GM19035 (cell line): ENCODE results near the gene EEPD1.
"Not testable (repeated sequence)": the region's sequence is repeated elsewhere in the genome, so short reads cannot be mapped to it uniquely, and the experiment has no call there.

ENCODE experiments used
- ATAC-seq: cut with Tn5 transposase; IDR thresholded peaks from one replicate; pipeline ENCODE4 v1.9.1; 2021; ENCODE audit not compliant: unreplicated experiment

The EEPD1 gene

DNA sequence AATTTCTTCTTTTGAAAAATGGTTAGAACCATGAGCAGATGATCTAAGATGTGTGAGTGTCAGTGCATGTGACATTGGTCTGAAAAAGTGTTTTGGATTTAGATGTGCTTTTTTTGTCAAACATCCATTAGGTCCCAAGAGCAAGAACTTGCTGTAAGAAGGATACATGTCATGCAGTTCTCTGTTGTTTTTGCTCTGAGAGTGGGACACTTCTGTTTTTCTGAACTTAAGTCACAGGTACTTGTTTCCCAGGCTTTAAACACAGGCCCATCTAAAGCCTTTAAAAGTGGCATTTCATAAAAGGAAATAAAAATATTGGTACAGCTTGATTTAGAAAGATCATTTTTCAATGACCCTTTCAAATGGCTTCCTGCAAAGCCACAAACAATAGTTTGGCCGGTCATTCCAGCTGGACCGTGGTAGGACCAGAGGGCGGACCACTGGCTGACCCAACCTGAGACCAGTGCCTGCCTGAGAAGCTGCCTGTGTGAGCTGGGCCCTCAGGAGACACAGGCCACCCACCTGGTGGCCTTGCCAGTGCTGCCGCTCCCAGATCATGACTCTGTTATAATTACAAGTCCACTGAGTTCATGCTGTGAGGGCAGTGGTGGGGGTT is 92.7 kb downstream of the EEPD1 start:
- no peak for ATAC-seq

DNA sequence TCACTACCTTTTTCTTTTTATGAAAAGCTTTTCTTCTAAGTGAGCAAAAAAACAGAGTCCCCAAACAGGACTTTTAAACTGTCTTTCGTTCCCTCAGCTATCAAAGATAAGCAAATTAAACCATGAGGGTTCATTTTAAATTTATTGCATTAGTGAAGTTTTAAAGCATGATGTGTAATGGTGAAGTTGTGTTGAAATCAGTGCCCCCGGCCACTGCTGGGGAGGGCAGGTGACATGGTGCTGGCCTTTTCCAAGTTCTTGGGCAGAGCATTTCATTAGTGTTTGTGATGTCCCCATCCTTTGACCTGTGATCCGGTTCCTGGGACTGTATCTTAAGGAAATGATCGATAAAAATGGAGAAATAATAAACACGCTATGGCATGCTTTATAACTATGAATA is 96.0 kb downstream of the EEPD1 start:
- no peak for ATAC-seq

DNA sequence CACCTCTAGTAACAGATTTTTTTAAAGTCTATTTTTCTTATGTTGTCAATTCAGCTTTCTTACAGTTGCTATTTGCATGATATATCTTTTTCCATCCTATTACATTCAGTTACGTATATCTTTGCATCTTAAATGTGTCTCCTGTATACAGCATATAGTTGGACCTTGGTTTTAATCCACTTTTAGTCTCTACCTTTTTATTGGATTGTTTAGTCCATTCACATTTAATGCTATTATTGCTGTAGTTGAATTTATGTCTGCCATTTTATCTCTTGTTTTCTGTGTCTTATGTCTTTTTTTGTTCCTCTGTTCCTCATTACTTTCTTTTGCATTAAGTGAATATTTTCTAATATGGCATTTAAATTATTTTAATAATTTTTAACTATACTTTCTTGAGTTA is 100.6 kb downstream of the EEPD1 start:
- no peak for ATAC-seq

- ATAC-seq: not testable (repeated sequence)
Measured at GRCh38 chr7:36258510-36259259, 105.6 kb downstream of the EEPD1 start.

- ATAC-seq: no peak
Measured at GRCh38 chr7:36260481-36260880, 107.4 kb downstream of the EEPD1 start.

DNA sequence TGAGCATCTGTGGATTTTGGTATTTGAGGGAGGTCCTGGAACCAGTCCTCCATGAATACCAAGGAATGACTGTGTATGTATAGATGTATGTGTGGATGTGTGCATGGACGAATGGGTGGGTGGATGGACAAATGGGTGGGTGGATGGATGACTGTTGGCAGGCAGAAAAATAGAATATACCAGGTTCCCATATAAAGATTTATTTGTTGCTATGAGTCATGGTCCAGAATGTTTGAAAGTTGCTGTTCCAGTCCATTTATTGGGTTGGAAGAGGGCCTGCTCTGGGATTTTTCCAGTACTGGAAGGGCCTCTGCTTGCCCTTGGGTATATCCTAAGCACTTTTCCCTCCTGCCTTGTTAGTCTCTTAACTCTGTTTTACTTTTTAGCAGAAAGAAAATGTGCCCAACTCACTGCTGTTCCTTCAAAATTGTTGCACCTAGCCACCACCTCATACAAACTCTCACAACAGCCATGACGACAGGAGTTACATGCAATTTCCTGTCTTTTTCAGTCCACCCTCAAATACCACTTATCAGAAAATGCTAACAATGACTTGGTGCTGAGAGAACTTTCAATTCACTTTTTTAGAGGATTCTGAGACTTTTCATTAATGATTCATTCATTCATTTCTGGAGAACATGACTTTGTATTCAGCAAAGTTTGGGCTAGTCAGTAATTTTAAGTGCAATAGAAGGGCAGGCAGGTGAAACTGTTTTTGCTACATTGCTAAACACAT is 108.1 kb downstream of the EEPD1 start:
- no peak for ATAC-seq

GRCh38 chr7:36262309-36263094 is 109.4 kb downstream of the EEPD1 start:
- no peak for ATAC-seq

- ATAC-seq: no peak
Measured at GRCh38 chr7:36263095-36263484, 110.0 kb downstream of the EEPD1 start.

DNA sequence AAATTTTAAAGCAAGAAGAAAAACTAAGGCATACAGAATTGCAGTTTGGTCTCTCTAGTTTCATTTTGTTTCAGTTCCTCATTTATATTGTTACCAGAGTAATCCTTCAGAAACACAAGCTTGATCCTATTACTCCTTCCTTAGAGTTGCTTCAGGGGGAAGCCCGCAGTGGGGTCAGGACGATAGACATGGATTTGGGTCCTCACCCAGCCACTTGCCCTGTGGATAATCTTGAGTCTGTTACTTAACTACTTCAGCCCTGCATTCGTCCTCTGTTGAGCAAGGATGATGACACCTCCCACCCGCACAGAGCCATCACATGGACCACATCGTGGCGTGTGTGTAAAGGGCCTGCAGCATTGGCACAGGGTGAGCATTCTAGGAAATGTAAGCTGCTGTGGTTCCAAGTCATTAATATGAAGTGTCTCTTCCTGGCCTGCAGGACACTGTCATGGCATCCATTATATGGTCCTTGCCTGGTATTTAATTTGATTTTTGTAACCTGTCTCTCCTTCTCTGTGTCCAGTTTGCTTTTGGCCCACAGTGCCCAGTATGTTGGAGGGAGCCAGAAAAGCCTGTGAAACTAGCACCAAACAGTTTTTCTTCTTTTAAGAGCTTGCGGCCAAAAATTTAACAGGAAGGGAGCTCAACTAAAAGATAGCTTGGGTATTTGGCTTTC is 111.2 kb downstream of the EEPD1 start:
- ATAC-seq: no peak

DNA sequence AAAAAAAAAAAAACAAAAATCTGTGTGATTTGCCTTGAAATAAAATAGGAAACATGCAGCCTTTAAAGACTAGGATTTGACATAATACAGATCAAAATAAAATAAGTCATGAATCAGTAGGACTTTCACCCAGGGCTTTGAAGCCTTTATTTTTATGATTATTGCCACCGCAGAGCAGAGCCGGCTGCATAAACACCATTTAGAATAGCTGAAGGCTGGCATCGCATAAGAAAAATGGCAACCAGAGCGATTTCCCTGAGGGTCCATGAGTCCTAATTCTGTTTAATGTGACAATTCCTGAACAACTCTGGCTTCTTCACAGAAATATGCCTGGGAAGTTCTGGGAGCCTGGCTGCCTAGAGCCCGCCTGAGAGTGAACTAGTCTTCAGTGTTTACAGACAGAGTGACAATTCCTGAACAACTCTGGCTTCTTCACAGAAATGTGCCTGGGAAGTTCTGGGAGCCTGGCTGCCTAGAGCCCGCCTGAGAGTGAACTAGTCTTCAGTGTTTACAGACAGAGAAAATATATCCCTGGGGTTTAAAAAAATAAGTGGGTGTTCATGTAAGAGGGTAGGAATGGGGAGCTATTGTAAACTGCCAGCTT is 112.0 kb downstream of the EEPD1 start:
- ATAC-seq: no peak

DNA sequence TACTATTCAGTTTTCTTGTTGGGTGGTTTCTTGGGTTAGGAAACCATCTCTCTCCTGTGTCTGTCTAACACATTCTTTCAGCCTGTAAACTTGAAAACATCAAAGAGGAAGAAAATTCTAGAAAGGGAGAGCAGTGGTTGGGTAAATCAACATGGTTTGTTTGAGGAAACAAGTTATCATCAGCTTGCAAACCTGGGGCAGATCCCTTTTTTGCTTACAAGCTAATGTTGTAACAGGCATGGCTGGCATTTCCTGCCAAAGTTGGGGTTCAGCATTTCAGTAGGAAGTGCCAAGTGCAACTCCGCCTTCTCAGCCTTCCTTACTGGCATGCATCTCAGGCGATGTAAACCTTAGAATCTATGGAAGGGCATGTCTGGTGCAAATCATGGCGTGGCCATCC is 112.6 kb downstream of the EEPD1 start:
- ATAC-seq: no peak

DNA sequence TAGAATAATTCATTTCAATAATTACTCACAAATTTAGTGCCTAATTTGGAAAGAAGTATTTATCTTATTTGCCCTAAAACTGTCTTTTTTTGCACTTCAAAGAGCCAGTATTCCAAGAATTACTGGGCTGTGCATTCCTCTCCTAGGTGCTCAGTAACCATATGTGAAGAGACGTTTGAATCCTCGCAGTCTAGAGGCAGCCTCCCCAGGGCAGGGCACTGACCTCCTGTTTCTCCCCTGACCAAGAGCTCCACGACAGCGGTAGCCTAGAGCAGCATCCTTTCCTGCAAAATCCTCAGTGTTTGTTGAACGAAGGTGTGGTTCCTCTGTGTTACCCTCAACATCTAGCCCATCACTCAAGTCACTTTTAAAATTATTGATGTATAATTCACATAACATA is 113.1 kb downstream of the EEPD1 start:
- no peak for ATAC-seq

DNA sequence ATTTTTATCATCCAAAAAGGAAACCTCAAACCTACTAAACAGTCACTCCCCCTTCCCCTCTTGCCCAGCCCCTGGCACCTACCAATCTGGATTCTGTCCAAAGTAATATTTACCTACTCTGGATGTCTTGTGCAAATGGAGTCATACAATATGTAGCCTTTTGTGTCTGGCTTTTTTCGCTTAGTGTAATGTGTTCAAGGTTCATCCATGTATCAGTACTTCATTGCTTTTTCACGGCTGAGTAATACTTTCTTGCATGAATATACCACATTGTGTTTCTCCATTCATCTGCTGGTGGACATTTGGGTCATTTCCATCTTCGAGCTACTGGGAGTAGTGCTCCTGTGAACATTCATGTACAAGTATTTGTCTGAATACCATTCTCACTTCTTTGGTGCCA is 113.6 kb downstream of the EEPD1 start:
- no peak for ATAC-seq

- ATAC-seq: no peak
Measured at GRCh38 chr7:36272211-36272566, 119.1 kb downstream of the EEPD1 start.

DNA sequence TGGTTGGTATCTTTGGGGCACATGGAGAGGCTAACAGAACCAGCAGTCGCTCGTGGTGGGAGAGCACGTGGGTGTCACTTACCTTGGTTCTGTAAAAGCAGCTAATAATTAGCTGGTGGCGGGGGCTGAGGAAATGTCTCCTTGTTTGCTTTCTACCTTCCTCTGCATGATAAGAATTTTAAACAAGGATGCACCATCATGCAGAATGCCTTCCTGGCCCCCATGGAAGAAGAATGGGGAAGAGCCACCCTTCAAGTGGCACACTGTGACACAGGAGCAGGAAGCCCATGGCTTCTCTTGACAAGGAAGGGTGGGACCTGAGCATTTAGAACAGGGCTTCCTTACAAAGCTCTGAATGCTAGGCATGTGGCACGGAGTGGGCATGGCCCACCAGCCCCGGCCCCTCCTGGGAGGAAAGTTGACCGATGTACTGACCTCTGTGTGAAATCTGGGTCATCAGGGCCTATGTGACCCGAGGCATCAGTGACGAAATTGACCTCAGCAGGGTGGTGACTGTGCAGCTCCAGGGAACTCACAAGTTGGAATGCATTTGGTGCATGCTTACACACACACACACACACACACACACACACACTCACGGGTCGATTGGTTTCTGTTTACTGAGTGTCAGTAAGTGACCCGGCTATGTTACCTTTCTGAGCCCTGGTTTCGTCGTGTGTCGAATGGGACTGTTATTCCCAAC is 119.7 kb downstream of the EEPD1 start:
- no peak for ATAC-seq

- ATAC-seq: no peak
Measured at GRCh38 chr7:36273836-36274235, 120.8 kb downstream of the EEPD1 start.

- ATAC-seq: no peak
Measured at GRCh38 chr7:36275735-36276284, 122.8 kb downstream of the EEPD1 start.

DNA sequence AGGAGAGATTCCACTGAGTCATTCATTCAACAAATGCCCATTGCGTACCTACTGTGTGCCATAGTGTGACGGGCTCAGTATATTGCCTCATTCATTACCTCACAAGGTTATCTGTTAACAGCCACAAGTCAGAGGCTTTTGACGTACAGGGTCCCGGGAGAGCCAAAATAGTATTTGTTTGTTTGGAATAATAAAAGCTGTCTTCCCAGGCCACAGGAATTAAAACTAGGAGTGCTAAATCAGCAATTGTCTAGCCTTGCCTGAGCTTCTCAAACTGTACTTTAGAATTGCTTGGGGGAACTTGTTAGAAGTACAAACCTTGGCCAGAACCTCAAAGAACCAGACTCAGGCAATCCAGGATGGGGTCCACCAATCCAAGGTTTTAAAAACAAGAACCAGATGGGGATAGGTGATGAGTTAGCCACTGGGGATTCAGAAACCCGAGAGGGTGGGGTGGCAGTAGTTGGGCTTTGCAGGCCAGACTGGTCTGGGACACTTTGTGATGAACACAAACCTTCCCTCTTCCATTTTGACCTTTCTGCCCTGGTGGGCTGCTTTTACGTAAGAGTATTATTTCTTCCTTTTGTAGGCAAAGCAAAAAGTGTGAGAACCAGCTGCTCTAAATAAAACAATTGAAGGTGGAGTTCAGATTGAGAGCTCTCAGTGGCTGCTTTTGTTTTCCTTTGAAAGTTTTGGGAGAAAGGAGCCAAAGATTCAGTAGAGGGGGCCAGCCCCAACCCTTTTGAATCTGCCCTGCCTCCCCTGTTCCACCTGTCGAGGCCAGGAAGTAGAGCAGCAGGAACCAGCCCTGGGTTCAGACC is 123.6 kb downstream of the EEPD1 start:
- ATAC-seq: no peak

- no peak for ATAC-seq
Measured at GRCh38 chr7:36277249-36277542, 124.1 kb downstream of the EEPD1 start.
